Activated CD4-positive, alpha-beta memory T cell treated with anti-CD3 and anti-CD28 coated beads, Interleukin-2, amount 10 ng/mL, durations not matched to agents 7 days and 5 days (primary cell): ENCODE data around the gene TRAF7. TPM values are rescaled to one million over a fixed set of nuclear protein-coding genes. Genes with fewer than 3 reads are reported as not detected.
A peak's percentile ranks its signal among the peaks of the same experiment; 100 is the strongest.

Source experiments
- CTCF ChIA-PET: fragments of 350-600 bp; sonication (Branson Sonifier 250); formaldehyde crosslinking; loops from one replicate; lab custom pipeline; 2021; ENCODE audit warnings: antibody characterized with exemption, inconsistent platforms; lab: Charles Lee
- POLR2A ChIA-PET: fragments of 350-600 bp; sonication (Branson Sonifier 250); formaldehyde crosslinking; loops from one replicate; lab custom pipeline; 2021; ENCODE audit warnings: antibody characterized with exemption; lab: Charles Lee
- DNase-seq: peaks from one replicate; pipeline ENCODE4 v3.0.0-alpha.2; 2020
- H3K27ac Mint-ChIP-seq: one replicate; pipeline ENCODE4 v1.8.0; 2021; ENCODE audit warnings: mild to moderate bottlenecking, mixed read lengths
- H3K27me3 Mint-ChIP-seq: one replicate; pipeline ENCODE4 v1.8.0; 2021; ENCODE audit warnings: mixed read lengths
- H3K36me3 Mint-ChIP-seq: one replicate; pipeline ENCODE4 v1.8.0; 2021; ENCODE audit warnings: low read depth, mixed read lengths
- H3K4me1 Mint-ChIP-seq: one replicate; pipeline ENCODE4 v1.8.0; 2021; ENCODE audit warnings: mixed read lengths
- H3K4me3 Mint-ChIP-seq: one replicate; pipeline ENCODE4 v1.8.0; 2021; ENCODE audit warnings: mild to moderate bottlenecking, mixed read lengths
- H3K9me3 Mint-ChIP-seq: one replicate; pipeline ENCODE4 v1.8.0; 2021; ENCODE audit warnings: mixed read lengths
- total RNA-seq, 2 experiments: library from RNA; stranded (reverse); gene quantifications; one replicate each; pipeline ENCODE4 v1.2.3, GENCODE V29; 2021

Gene TRAF7
- total RNA-seq, 2 experiments from 2014 or later: 57.3 to 60.3 TPM

DNA sequence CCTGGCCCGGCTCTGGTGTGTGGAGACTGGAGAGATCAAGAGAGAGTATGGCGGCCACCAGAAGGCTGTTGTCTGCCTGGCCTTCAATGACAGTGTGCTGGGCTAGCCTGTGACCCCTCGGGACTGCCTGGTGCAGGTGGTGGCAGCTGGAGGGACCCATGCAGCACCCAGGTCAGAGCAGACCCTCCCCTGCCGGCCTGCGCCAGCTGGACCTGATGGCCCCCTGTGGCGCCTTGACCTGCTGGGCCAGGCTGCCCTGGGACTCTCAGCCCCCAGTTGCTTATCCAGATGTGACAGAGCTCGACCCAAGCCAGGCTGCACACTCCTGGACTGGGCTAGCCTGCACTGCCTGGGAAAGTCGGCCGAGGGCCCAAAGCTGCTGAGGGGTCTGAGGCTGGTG lies 53.2 kb downstream of the TRAF7 start:
- H3K27ac Mint-ChIP-seq: no peak overlapping the region
- CTCF ChIA-PET: no interaction called here
- POLR2A ChIA-PET: interaction anchor here (2.8 kb wide), 1 partner anchor 54 kb away, joined by 11 read pairs; the partner anchor contains the start of gene TRAF7
- DNase-seq: no peak
- H3K4me3 Mint-ChIP-seq: no peak overlapping the region
- peaks cover 29% of the 10 kb centered on the region for H3K36me3 Mint-ChIP-seq
- H3K9me3 Mint-ChIP-seq: no peaks in the 10 kb centered on the region
- H3K27me3 Mint-ChIP-seq: no peaks in the 10 kb centered on the region
- peaks cover 46% of the 10 kb centered on the region for H3K4me1 Mint-ChIP-seq

DNA sequence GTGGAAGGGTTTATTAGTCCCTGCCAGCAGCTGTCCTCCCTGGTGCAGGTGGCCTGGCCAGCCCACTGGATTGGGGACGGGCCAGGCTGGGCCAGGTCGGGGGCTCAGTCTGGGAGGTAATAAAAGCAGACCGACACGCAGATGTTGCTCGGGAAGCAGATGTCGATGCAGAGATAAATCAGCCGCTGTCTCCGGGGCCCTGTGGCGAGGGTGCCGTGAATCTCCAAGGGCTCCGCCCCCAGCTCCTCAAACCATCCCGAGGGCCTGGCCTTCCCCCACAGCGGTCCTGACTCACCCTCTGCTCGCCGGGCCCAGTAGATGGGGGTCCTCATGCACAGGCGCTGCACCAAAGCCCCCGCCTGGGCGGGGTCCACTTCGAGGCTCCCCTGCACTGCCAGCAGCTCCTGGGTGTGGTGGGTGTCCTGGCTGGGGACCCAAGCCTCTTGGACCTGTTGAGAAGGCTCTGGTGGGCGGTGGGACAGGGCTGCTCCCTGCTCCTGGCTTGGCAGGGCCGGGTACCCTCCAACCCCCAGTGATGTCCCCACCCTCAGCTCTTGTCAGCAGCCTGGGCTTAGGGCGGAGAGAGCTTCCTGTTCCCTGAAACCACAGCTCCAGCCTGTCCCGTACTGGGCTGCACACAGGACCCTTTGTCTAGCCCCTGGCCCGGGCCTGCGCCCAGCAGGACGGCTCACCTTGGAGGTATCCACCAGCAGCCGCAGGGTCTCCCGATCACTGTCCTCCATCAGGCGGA lies 53.9 kb downstream of the TRAF7 start:
- ChIA-PET CTCF (no interaction called here), POLR2A (interaction anchor here (0.6 to 2.8 kb wide), 2 partner anchors 9 to 55 kb away, joined by 3 to 11 read pairs; partner anchors contain the start of gene TRAF7)
- peaks cover 29% of the 10 kb centered on the region for H3K36me3 Mint-ChIP-seq
- no peak for DNase-seq
- H3K4me1 Mint-ChIP-seq: peaks cover 44% of the 10 kb centered on the region
- no peaks in the 10 kb centered on the region for H3K9me3 Mint-ChIP-seq
- H3K27ac Mint-ChIP-seq: no peak overlapping the region
- no peaks in the 10 kb centered on the region for H3K27me3 Mint-ChIP-seq
- no peak overlapping the region for H3K4me3 Mint-ChIP-seq

DNA sequence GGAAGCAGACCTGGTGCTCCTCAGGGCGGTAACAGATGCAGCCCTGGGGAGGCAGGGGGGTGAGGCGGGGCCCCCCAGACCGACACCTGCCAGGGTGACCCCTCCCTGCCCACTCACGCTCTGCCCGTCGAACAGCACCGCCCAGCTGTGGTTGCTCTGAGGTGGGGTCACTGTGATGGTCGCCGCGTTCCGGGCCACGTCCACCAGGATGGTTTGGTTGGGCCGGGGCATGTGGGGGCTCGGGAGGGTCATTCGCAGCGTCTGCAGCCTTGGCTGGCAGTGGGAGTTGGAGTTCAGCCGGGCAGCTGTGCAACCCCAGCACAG lies 54.4 kb downstream of the TRAF7 start:
- Mint-ChIP-seq H3K36me3 (peaks cover 29% of the 10 kb centered on the region), H3K4me3 (no peak overlapping the region), H3K9me3 (no peaks in the 10 kb centered on the region), H3K27me3 (no peaks in the 10 kb centered on the region), H3K4me1 (peaks cover 40% of the 10 kb centered on the region), H3K27ac (no peak overlapping the region)
- CTCF ChIA-PET: no interaction called here
- POLR2A ChIA-PET: interaction anchor here (0.6 to 2.8 kb wide), 2 partner anchors 10 to 56 kb away, joined by 3 to 11 read pairs; partner anchors contain the start of gene TRAF7
- no peak for DNase-seq

DNA sequence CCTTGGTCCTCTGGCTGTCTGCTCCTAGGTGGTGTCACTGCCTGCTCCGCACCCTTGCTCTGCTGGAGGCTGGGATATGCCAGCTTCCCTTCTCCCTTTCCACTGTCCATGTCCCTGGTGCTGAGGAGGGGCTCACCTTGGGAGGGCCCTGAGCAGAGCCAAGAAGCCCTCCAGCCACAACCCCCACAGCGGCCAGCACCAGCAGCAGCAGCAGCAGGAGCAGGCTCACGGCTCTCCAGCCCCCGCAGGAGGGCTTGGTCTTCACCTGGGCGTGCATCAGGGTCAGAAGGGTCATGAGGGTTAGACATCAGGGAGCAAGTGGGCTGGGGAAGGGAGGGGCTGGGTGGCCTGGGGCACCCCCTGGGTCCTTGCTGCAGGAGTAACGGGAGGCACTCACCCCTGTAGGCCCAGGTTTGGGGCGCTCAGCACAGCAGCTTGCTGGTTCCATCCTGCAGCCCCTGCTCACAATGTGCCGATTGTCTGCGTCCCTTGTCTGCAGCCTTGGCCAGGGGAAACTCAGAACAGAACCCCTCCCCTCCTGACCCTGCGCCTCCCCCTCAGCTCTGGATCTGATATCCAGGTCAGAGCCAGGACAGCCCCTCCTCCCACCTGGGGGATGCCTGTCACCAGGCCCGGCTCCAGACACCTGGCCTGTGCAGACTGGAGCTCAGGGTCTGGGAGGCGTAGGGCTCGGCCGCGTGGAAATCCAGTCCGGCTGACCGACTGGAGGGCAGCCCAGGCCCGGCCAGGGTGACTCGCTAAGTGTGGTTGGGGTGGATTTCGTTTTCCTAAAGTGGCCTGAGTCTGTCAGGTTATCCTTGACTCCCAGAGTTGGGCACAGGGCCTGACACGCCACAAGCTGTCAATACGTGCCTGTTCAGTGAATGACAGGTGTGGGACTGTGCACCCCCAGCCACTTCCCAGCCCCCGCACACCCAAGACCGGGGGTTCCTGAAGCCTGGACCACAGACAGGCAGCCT lies 55.1 kb downstream of the TRAF7 start, which contains the start of gene BRICD5:
BRICD5 (minus strand) TSS at position 478 of the 980 bp plus-strand sequence; CDS start at position 448, 30 bp downstream.
- Mint-ChIP-seq H3K36me3 (peaks cover 29% of the 10 kb centered on the region), H3K27ac (no peak within 1 kb of the TSS), H3K27me3 (no peaks in the 10 kb centered on the region), H3K9me3 (no peaks in the 10 kb centered on the region), H3K4me1 (peaks cover 42% of the 10 kb centered on the region), H3K4me3 (no peak within 1 kb of the TSS)
- POLR2A ChIA-PET: interaction anchor here (0.6 to 2.8 kb wide), 4 partner anchors 11 to 56 kb away, joined by 3 to 11 read pairs (median 3); partner anchors contain the start of genes ECI1 and TRAF7
- DNase-seq: no peak
- CTCF ChIA-PET: no interaction called here

DNA sequence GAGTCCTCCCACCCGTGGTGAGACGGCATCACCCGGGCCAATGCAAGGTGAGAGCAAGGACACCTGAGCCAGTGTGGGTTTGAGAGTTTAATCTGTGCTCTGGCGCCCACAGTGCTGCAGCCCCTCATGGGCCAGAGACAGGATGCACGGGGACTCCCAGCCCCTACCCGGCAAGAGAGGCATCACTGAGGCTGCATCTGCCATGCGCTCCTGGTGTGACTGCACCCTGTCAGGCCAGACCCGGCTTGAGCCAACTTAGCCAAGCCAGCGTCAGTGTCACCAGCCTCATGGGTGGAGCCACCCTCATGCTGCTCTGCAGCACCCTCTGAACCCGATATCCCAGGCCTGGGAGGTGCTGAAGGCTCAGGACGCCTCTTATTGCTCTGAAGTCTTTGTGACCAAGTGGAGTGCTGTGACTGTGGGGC lies 56.4 kb downstream of the TRAF7 start:
- DNase-seq: no peak
- Mint-ChIP-seq H3K27me3 (no peaks in the 10 kb centered on the region), H3K4me1 (peaks cover 35% of the 10 kb centered on the region), H3K27ac (peak overlapping the region; percentile 11), H3K36me3 (peaks cover 26% of the 10 kb centered on the region), H3K4me3 (peak overlapping the region; percentile 54), H3K9me3 (no peaks in the 10 kb centered on the region)
- POLR2A ChIA-PET: interaction anchor here (0.8 to 0.9 kb wide), 2 partner anchors 38 to 40 kb away, joined by 3 read pairs; partner anchors contain the start of gene ECI1
- CTCF ChIA-PET: no interaction called here

DNA sequence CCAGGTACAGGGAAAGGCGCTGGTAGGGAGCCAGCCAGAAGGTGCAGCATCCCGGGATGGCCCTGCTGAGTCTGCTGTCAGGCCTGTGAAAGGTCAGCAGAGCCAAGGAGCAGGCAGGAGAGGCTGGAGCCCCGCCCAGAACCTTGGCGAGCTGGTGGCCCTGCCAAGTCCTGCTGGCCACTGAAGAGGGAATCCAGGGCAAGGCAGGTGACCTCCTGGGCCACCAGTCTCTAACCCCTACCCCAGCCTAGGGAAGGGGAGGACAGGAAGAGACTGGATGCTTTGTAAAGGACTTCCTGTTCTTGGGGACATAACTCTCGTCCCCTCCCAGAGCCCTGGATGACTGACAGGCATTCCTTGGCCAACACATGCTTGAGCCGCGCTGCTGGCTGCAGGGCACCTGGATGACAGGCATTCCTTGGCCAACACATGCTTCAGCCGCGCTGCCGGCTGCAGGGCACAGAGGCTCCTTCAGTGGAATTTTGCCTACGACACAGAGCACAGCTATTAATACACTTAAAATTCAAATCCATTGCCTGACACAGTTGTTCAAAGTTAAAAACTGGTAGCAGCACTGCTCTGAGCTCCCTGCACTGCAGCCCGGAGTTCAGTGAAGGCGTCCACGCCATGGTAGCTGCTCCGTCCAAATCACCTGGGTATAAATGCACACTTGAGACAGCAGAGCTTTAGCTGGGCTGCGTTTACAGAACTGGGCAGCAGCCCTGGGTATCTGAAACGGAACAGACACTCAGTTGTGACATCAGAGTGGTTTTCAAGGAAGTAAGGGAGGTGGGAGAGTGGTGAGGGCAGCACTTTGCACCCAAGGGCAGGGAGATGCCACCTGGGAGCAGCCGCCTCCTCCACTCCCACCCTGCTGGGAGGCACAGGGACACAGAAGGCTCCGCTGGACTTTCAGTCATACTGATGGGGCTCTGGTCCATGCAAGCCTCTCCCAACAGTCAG lies 57.1 kb downstream of the TRAF7 start:
- no peaks in the 10 kb centered on the region for H3K27me3 Mint-ChIP-seq
- H3K9me3 Mint-ChIP-seq: no peaks in the 10 kb centered on the region
- ChIA-PET POLR2A (interaction anchor here (0.8 kb wide), 1 partner anchor 39 kb away, joined by 3 read pairs; the partner anchor contains the start of gene ECI1), CTCF (no interaction called here)
- peak overlapping the region; percentile 76 for H3K4me3 Mint-ChIP-seq
- H3K36me3 Mint-ChIP-seq: peaks cover 19% of the 10 kb centered on the region
- DNase-seq: no peak
- H3K27ac Mint-ChIP-seq: peak overlapping the region; percentile 38
- H3K4me1 Mint-ChIP-seq: peaks cover 28% of the 10 kb centered on the region

DNA sequence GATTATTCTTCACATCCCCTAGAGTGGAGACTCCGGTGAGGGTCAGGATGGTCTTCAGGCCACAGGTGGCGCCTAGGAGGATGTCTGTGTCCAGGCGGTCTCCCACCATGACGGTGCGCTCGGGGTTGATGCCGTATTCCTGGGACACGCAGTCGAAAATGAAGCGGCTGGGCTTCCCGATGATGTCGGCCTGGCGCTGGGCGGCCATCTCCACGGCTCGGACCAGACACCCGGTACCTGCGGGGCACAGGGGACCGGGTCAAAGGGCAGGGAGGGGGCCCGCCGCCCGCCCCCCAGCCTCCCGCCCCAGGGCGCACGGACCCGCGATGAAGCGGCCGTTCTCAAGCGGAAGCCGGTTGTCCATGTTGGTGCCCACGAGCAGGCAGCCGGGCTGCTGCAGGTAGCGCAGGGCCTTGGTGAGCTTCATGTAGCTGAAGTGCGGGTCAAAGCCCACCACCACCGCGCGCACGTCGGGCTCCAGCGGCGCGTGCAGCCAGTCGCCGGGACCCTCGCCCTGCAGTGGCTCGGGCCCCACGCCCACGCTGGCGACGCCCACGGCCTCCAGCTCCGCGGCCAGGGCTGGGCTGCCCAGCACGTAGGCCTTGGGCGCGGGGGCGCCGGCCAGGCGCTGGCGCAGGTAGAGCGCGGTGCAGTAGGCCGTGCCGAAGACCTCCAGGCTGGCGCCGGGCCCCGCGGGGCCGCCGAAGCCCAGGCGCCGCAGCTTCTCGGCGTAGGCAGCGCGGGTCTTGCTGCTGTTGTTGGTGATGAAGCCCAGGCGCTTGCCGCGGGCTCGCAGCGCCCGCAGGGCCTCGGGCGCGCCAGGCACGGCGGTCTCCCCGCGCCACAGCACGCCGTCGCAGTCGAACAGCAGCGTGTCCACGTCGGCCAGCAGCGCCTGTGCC lies 58.5 kb downstream of the TRAF7 start:
- no peaks in the 10 kb centered on the region for H3K9me3 Mint-ChIP-seq
- peaks cover 25% of the 10 kb centered on the region for H3K4me1 Mint-ChIP-seq
- POLR2A ChIA-PET: interaction anchor here (1.0 to 3.7 kb wide), 15 partner anchors 9 to 536 kb away, joined by 3 to 43 read pairs (median 7); partner anchors contain the start of genes DNASE1L2, E4F1, ECI1 and JPT2
- CTCF ChIA-PET: interaction anchor here (1.0 to 2.0 kb wide), 6 partner anchors 7 to 306 kb away, joined by 3 to 8 read pairs (median 5); partner anchors contain the start of genes AMDHD2, E4F1, ECI1 and TRAF7
- peak overlapping the region; percentile 76 for H3K4me3 Mint-ChIP-seq
- no peak for DNase-seq
- H3K27ac Mint-ChIP-seq: peak overlapping the region; percentile 52
- H3K27me3 Mint-ChIP-seq: no peaks in the 10 kb centered on the region
- H3K36me3 Mint-ChIP-seq: peaks cover 10% of the 10 kb centered on the region

DNA sequence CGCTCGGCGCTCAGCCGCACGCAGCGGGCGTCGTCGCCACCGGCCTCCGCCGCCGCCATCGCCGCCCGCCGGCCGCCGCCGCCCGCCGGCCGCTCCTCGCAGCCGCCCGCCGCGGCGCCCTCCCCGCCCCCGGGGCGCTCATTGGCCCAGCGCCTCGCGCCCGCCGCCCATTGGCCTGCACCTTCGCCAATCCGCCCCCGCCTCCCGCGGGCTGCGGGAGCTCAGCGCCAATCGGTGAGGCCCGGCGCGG lies 59.1 kb downstream of the TRAF7 start, which contains the start of gene PGP:
PGP (minus strand) TSS at position 122 of the 250 bp plus-strand sequence; CDS start at position 59, 63 bp downstream.
- ChIA-PET CTCF (interaction anchor here (1.0 to 2.0 kb wide), 6 partner anchors 8 to 306 kb away, joined by 3 to 8 read pairs (median 5); partner anchors contain the start of genes AMDHD2, E4F1, ECI1 and TRAF7), POLR2A (interaction anchor here (0.6 to 3.7 kb wide), 16 partner anchors 9 to 537 kb away, joined by 3 to 43 read pairs (median 6); partner anchors contain the start of genes DNASE1L2, E4F1, ECI1 and JPT2)
- Mint-ChIP-seq H3K4me3 (peak within 1 kb of the TSS; percentile 82), H3K36me3 (peaks cover 10% of the 10 kb centered on the region), H3K27ac (peak within 1 kb of the TSS; percentile 82), H3K4me1 (peaks cover 25% of the 10 kb centered on the region), H3K27me3 (no peaks in the 10 kb centered on the region), H3K9me3 (no peaks in the 10 kb centered on the region)
- no peak for DNase-seq

DNA sequence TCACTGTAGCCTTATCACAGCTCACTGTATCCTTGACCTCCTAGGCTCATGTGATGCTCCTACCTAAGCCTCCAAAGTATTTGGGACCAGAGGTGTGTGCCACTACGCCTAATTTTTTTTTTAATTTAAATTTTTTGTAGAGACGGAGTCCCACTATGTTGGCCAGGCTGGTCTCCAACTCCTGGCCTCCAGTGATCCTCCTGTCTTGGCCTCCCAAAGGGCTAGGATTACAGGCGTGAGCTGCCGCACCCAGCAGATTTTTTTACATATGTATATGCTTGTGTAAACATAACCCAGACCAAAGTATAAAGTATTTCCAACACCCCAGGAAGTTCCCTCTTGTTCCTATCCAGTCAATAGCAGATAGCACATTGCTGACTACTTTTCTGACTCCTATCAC lies 60.7 kb downstream of the TRAF7 start:
- H3K4me3 Mint-ChIP-seq: peak overlapping the region; percentile 47
- ChIA-PET CTCF (interaction anchor here (0.9 to 1.9 kb wide), 2 partner anchors 17 to 76 kb away, joined by 3 to 5 read pairs; no protein-coding TSS in a partner anchor), POLR2A (interaction anchor here (1.3 to 3.7 kb wide), 4 partner anchors 12 to 61 kb away, joined by 3 to 43 read pairs (median 21); partner anchors contain the start of genes ECI1, MLST8 and TRAF7)
- no peaks in the 10 kb centered on the region for H3K27me3 Mint-ChIP-seq
- peaks cover 10% of the 10 kb centered on the region for H3K36me3 Mint-ChIP-seq
- peaks cover 25% of the 10 kb centered on the region for H3K4me1 Mint-ChIP-seq
- no peaks in the 10 kb centered on the region for H3K9me3 Mint-ChIP-seq
- H3K27ac Mint-ChIP-seq: peak overlapping the region; percentile 82
- DNase-seq: no peak

DNA sequence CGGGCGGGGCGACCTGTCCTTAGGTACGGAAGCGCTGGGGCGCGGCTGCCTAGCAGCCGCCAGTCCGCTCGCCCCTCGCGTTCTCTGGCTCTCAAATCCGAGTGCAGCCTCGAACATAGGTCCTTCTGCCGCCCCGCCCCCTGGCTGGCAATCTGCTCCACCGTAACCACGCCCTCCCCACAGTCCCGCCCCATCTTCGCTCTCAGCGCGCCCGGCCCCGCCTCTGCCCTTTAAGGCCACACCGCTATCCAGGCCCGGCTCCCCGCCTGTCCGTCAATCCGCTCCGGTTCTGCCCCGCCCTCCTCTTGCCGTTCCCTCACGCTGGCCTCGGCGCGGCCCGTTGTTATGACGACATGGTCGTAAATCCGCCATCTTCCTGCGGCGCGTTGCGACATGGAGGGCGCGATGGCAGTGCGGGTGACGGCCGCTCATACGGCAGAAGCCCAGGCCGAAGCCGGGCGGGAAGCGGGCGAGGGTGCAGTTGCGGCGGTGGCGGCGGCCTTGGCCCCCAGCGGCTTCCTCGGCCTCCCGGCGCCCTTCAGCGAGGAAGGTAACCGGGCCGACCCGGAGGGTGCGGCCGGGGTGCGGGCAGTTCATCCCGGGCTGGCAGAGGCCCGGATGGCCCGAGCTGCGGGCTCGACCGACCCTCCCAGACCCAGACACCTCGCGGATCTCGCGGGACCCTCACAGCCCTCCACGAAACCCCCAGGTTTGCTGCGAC lies 67.8 kb downstream of the TRAF7 start, which contains the start of gene E4F1:
E4F1 (plus strand) TSS at position 371 of the 721 bp plus-strand sequence; CDS start at position 394, 23 bp downstream.
- Mint-ChIP-seq H3K27me3 (no peaks in the 10 kb centered on the region), H3K36me3 (peaks cover 3% of the 10 kb centered on the region), H3K4me1 (peaks cover 22% of the 10 kb centered on the region), H3K27ac (peak within 1 kb of the TSS; percentile 74), H3K4me3 (peak within 1 kb of the TSS; percentile 84), H3K9me3 (no peaks in the 10 kb centered on the region)
- CTCF ChIA-PET: interaction anchor here (1.2 kb wide), 1 partner anchor 9 kb away, joined by 5 read pairs; the partner anchor contains the start of gene PGP
- DNase-seq: peak; percentile 100
- POLR2A ChIA-PET: interaction anchor here (0.6 to 2.2 kb wide), 6 partner anchors 9 to 309 kb away, joined by 3 to 13 read pairs (median 4); partner anchors contain the start of genes ATP6V0C, PGP and TRAF7
